HT-29 (cell line): Measurements from ENCODE around the gene PODNL1. TPM values are rescaled to one million over a fixed set of nuclear protein-coding genes. Genes with fewer than 3 reads are reported as not detected.
"Not testable (repeated sequence)": the region's sequence is repeated elsewhere in the genome, so short reads cannot be mapped to it uniquely, and the experiment has no call there.

Experiments
- DNase-seq: peaks from one replicate; pipeline ENCODE4 v3.0.0-alpha.2; 2015; ENCODE audit warnings: low spot score
- total RNA-seq: library from RNA; depleted of rRNA; stranded (reverse); fragments of >200 nt; shearing (Covaris generic); gene quantifications from 2 replicates; pipeline ENCODE4 v1.2.3, GENCODE V29; 2014

The PODNL1 gene
- total RNA-seq, 1 experiment from 2014 or later = 1.1 TPM

DNA sequence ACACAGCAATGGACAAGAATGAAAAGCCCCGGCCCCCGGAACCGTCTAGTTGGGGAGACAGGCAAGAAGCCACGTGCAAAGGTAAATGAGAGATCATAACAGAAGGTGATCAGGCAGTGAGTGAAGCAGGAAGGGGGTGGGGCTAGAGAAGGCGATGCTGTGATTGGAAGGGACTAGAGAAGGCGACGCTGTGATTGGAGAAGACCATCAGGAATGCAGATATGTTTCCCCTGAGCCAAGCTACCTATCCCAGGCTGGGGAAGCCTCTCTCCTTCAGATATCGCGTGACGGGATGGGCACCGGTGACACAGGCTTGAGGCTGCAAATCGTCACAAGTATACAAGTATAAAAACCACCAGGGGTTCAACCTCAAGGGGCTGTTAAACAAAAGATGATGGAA is 35.9 kb upstream of the PODNL1 start:
- peak; percentile 34 for DNase-seq

DNA sequence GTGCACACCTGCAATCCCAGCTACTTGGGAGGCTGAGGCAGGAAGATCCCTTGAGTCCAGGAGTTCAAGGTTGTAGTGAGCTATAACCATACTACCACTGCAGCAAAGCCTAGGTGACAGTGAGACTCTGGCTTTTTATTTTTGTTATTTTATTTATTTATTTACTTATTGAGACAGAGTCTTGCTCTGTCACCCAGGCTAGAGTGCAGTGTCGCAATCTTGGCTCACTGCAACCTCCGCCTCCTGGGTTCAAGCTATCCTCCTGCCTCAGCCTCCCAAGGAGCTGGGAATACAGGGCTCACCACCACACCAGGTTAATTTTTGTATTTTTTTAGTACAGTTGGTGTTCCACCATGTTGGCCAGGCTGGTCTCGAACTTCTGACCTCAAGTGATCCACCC is 35.3 kb upstream of the PODNL1 start:
- not testable (repeated sequence) for DNase-seq

DNA sequence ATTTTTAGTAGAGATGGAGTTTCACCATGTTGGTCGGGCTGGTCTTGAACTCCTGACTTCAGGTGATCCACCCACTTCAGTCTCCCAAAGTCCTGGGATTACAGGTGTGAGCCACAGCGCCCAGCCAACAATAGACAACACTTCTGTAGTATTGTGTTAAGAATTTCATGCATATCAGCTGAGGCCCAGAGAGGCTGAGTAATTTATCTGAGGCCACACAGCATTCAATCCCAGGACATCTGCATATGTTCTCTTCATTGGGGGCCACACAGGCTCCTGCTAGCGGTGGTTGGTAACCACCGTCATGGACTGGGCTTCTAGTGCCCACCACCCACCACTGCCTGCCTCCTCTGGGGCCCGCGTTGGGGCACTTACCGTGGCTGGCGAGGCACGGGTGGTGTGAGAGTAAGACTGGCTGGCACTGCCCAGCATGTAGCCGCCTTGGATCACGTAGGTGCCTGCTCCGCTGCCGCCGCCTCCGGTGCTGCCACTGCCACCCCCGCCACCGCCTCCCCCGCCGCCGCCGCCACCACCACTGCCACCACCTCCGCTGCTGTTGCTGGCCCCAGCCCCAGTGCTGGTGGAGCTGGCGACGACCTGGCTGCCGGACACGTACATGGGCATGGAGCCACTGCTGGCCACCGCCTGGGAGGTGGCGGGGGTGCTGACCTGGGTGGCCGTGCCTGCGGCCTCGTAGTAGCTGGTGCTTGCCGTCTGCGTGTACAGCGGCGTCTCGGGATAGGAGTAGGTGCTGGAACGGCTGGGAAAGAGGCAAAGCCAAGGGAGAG is 34.3 kb upstream of the PODNL1 start:
- DNase-seq = no peak

DNA sequence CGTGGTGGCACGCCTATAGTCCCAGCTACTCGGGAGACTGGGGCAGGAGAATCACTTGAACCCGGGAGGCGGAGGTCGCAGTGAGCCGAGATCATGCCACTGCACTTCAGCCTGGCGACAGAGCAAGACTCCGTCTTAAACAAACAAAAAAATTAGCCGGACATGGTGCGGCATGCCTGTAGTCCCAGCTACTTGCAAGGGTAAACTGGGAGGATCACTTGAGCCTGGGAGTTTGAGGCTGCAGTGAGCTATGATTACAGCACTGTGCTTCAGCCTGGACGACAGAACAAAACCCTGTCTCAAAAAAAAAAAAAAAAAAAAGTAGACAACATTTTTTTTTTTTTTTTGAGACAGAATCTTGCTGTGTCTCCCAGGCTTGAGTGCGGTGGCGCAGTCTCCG is 33.7 kb upstream of the PODNL1 start:
- DNase-seq = not testable (repeated sequence)

DNA sequence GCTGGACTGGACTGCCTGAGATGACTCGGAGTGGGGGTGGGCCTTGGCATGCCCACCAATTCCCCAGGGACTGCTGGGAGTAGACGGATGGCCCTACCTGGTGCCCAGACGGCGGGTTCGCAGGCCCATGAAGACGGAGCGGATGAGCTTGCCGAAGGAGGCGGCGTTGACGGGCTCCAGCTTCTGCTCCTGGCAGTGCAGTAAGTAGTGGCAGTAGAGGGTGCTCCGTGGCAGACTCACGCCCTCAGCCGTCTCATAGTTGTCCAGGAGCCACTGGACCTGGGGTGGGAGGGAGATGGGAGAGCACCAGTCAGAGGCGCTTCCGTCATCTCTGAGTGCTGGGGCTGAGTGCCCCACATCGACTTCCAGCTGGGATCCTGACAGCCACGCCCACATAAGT is 31.7 kb upstream of the PODNL1 start:
- no peak for DNase-seq

DNA sequence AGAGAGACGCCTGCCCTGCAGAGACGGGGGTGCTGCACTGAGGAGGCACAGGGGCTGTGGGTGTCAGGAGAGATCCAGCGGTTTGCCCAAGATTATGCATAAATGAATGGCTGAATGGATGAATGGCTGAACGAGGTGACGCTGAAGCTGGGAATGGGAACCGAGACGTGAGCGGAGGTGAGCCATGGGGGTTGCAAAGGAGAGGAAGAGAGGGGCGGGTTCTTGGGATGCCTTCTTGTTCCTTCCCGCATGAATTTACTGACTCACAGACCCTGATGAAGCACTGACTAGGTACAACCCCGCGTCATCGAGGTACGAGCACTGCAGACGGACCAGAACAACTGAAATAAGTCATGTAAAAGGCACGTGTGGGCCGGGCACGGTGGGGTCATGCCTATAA is 30.8 kb upstream of the PODNL1 start:
- DNase-seq = no peak

DNA sequence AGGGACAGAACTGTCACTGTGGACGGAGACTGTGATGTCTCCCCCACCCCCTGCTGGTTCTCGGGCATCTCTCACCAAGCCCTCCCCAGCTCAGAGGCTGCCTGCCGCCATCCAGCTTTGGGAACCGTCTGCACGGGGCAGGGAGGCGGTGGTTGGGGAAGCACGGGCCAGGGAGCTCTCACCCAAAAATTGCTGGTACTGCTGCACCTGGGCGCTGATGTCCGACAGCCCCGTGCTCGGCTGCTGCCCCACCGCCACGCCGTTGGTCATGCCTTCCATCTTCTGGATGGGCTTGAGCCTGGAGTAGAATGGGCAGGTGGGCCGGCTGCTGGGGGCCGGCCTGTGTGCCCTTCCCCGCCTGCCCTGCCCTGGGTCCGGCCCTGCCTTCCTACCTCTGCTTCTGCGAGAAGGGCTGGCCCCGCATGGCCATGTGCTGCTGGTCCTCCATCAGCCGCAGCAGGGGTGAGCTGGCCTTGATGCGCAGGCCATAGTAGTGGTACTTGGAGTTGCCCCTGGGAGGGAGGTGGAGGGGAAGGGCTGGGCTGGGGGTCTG is 30.2 kb upstream of the PODNL1 start:
- no peak for DNase-seq

DNA sequence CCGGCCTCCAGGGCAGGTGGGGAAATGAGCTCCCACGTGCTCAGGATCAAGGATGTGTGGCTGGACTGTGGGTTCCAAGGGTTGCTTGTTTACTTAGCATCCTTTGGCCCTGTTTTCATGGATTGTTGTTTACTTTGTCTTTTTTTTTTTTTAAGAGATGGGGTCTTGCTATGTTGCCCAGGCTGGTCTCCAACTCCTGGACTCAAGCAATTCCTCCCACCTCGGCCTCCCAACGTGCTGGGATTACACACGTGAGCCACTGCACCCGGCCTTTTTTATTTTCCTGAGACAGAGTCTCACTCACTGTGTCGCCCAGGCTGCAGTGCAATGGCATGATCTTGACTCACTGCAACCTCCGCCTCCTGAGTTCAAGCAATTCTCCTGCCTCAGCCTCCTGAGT is 29.0 kb upstream of the PODNL1 start:
- DNase-seq = not testable (repeated sequence)

DNA sequence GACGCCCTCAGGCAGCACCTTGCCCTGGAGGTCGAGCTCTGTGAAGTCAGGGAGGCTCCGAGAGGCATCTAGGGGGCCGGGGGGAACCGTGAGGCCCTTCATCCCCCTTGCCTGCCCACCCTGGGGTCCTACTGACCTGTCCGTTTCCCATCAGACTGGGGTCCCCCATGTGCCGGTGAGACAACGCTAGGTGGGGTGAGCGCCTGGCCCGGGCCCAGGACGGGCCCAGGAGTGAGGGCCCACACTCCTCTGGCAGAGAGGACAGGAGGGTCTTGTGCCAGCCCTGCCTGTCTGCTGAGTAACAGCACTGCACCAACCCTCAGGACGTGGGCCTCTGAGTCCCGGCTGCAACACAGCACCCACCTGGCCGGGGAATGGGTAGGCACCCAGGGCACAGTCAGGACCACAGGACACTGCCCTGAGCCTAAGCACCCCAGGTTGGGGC is 28.5 kb upstream of the PODNL1 start:
- DNase-seq = no peak

DNA sequence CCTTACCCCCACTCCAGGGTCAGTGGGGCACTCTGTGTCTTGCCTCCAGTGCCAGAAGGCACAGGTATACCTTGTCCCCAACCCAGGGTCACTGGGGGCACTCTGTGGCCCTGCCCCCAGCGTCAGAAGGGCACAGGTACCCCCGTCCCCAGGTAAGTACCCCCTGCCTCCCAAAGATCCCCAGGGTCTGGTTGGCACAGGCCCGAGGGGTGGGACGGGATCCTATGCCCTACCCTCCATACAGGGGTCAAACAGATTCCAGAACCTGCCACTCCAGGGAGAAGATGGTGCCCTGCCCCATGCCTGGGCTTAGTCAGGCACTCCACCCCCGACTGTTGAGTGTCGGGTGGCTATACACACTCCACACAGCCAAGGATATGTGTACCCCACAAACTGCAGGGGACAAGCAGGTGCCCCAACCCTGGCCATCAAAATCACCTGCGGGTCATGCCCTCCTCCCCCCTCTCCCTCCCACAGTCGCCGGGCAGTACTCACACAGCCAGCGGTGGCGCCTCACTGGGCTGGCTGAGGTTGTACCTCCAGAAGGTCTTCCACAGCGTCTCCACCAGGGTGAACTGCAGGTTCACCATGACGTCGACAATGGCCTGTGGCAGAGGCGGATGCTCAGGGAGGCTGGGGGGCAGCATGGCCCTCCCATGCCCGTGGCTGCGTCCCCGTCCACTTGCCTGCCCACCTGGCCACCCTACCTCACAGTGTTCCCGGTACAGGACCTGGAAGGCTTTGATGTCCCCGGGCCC is 27.9 kb upstream of the PODNL1 start:
- no peak for DNase-seq

DNA sequence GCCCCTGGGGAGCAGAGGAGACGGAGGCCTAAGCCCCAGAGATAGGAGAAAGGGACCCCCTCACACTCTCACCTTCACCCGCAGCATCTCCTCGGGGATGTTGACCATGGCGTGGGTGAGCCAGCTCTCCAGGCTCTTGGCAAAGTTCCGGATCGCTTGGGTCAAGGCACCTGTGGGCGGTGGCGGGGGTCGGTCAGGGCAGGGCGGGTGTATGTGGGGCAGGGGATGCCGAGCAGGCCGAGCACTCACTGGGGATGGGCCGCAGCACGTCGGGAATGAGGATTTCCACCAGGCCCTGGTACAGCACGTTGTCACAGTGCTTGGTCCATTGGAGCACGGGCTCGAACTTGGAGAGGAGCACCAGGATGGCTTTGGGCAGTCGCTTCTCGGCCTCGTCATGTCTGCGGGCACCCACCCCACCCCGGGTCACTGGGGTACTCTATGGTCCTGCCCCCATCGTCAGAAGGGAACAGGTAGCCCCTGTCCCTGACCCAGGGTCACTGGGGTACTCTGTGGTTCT is 27.2 kb upstream of the PODNL1 start:
- DNase-seq = no peak

DNA sequence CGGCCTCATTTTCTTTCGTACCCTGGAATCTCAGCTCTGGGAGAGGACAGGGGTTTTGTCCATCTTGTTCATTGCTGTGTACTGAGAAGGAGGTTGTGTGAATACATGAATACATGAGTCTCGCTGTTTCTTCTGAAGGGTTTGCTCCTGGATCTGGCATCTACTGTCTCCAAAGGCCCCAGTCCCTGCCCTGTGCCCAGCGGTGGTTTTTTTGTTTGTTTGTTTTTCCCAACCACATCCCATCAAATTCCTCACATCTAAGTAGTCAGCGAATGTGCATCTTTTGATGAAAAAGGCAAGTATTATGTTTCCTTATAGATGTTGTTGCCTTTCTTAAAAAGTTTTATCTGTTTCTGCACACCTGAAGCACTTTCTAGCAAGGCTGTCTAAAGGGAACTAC is 26.6 kb upstream of the PODNL1 start:
- no peak for DNase-seq

DNA sequence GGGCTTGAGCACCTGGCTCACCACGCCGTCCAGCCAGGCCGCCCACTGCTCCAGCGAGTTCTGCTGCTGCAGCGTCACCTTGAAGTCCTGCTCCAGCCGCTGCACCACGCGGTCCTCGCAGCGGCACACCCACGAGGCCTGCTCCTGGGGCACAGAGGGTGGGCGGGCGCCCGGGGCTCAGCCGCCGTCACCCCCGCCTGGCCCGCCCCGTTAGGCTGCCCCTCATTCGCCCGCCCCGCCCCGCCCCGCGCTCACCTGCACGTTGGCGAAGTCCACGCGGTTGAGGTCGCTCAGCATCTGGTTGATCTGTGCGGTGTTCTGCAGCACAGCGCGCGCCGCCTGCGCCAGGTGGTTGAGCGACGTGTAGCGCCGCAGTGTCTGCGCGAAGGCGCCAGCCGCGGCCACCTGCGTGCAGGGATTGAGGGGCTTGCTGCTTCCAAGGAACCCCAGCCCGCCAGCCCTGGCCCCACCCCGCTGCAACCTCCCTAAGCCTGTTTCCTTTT is 25.4 kb upstream of the PODNL1 start:
- no peak for DNase-seq

DNA sequence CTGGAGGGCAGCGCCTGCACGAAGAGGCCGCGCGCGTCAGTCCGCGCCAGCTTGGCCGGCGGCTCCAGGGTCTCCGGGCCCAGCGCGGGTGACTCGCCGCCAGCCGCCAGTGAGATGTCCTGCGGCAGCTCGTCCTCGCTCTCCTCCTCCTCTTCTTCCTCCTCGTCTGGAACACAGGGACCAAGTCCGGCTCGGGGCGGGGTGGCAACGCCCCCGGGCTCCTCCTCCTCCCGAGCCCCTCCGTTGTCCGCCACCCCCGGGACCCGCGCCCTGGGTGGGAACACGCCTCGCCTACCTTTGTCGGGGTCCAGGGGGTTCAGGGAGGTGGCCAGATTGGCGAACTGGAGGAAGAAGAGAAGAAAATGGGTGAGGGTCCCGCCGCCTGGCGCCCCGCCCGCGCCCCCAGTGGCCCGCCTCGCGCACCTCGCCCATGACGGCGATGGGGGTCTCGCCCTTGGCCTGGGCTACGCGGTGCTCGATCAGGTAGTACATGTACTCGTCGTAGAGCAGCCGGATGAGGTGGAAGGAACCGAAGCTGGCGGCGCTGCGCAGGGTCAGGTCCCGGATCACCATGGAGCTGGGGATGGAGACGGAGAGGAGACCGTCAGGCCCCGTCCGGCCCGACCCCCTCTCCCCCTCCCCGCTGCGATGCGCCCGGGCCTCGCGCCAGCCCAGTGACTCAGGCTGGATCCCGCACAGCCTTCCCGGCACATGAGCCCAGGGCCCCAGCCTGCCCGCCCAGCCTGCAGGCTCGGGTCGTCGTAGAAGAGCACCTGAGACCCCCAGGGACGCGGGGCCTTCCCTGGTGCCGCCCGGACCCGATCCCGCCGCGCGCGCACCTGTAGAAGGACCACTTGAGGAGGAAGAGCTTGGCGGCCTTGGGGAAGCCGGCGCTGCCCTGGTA is 24.7 kb upstream of the PODNL1 start:
- DNase-seq = no peak

DNA sequence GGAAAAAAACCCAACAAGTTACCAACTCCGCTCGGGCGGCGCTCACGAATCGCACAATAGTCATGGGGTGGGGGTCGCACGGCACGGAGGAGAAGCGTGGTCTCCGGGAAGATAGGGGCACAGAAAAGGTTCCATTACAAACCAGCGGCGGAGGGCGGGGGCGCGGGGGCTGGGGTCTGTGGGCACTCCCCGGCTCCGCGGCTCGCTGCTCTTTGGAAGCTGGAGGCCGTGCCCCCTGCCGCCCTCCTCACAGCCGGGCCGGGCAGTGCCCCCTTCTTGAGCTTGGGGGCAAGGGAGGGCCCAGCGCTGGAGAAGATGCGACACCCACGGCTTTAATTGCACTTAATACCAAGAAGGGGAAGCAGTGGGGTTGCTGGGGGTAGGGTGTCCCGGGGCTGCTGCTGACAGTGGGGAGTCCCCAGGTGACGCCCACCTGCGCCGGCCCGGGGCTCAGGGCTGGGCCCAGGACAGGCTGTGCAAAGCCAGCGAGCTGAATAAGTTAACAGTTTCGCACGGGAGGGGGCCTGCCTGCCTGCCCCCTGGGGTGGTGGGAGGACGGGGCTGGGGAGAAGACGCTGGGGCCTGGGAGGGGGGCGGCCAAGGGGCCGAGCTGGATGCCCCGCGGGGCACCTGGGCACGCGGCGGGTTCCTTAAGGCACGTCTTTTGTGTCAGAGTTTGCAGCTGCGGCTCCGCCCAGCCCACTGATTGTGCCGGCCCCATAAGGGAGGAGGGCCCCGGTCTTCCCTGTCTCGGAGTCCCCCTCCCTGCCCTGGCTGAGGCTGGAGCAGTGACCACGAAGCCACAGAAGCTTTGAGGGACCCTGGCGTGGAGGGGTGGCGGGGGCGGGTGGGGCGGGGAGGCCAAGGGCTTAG is 23.8 kb upstream of the PODNL1 start:
- DNase-seq = no peak

DNA sequence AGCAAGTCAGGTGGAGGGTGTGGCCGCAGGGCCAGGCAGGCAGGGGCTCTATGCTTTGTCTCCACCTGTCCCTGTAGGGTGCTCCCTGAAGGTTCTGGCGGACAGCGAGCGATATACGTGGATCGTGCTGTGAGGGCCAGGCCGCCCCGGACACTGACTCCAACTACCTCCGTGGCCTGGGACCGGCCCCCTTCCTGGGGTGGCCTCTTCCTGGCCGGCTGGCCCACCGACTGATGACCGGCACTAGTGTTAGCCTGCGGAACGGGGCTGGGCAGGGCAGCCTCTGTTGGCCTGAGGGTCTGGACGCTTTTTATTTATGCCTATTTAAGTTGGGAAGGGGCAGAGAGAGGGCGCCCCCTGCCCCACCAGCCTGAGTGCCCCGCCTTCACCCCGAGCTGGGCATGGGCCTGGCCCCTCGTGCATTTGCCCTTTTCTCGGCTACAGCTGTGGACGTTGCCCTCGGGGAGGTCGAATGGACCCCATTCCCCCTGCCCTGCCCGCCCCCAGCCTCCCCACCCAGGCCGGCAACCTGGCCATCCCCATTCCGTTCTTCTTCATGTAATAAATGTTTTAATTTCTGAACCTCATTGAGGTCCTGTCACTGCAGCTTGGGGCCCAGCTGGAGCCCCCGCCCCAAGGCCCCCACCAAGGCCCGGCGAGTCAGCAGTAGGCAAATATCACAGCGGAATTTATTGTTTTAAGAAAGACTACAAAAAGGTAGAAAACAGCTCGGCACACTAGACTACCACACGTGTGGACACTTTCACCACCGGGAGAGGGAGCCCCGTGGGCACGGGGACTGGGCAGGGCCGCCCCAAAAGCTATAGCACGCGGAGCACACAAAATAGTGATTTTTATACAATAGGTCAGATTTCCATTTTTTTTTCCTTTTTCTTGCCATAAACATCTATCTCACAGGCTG is 22.9 kb upstream of the PODNL1 start:
- DNase-seq = no peak

DNA sequence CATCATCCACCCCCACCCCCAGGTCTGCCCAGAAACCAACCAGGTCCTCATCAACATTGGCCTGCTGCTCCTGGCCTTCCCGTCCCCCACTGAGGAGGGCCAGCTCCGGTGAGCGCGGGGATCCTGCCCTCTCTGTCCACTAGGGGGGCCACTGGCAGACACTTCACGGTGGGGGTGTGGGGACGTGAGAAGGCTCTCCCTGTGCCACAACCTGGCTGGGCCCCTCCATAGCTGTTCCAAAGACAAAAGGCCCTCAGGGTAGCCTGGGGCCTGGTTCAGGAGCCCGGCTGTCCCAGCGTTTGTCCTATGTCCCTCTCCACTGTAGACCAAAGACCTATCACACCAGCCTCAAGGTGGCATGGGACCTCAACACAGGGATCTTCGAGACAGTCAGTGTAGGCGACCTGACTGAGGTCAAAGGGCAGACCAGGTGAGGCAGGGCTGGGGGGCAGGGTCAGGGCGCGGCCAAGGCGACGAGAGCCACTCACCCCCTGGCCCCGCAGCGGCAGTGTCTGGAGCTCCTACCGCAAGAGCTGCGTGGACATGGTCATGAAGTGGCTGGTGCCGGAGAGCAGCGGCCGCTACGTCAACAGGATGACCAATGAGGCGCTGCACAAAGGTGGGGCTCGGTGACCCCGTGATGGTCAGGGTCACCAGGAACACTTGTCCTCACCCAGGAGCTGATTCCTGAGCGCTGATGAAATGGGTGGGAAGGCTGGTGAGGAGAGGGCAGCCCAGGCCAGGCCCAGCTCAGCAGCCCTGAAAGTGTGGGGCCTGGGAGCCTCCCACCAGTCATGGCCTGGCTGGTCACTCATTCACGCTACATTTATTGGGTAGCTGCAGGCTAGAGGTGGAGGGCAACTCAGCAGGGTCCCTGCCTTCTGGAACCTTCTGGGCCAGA is 22.0 kb upstream of the PODNL1 start:
- DNase-seq = no peak
